Measurements from ENCODE around the gene CDYL.

Gene CDYL

DNA sequence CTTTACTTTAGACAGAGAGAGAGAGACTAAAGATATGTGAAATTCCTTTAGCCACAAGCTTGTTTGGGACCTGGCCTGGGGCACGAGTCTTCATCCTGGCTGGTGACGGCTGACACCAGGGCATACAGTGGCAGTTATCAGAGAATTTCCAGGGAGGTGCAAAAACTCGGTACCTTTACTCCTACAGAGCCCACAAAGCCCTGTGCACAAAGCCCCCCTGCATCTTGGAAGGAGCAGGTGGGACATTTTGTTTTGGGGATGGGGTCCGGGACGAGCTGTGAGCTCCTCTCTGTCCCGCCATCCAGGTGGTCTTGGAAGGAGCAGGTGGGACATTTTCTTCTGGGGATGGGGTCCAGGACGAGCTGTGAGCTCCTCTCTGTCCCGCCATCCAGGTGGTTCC, 198.8 kb downstream of the CDYL start:
- Histone ChIP-seq H3K4me3 (ENCODE audit: severe bottlenecking) (no peak overlapping the region), H3K4me1 (ENCODE audit: insufficient read depth, poor library complexity, severe bottlenecking) (no peaks in the 10 kb centered on the region), H3K27me3 (ENCODE audit: insufficient read depth, poor library complexity, severe bottlenecking) (no peaks in the 10 kb centered on the region), H3K36me3 (ENCODE audit: low read depth) (no peaks in the 10 kb centered on the region), H3K9me3 (ENCODE audit: severe bottlenecking) (peaks cover 5% of the 10 kb centered on the region), H3K27ac (ENCODE audit: poor library complexity, severe bottlenecking) (no peak overlapping the region)
- TF ChIP-seq, protein P1, sequence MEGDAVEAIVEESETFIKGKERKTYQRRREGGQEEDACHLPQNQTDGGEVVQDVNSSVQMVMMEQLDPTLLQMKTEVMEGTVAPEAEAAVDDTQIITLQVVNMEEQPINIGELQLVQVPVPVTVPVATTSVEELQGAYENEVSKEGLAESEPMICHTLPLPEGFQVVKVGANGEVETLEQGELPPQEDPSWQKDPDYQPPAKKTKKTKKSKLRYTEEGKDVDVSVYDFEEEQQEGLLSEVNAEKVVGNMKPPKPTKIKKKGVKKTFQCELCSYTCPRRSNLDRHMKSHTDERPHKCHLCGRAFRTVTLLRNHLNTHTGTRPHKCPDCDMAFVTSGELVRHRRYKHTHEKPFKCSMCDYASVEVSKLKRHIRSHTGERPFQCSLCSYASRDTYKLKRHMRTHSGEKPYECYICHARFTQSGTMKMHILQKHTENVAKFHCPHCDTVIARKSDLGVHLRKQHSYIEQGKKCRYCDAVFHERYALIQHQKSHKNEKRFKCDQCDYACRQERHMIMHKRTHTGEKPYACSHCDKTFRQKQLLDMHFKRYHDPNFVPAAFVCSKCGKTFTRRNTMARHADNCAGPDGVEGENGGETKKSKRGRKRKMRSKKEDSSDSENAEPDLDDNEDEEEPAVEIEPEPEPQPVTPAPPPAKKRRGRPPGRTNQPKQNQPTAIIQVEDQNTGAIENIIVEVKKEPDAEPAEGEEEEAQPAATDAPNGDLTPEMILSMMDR (IDR thresholded peaks at IDR 0.05; ENCODE audit: poor library complexity, severe bottlenecking) = no peak
- ATAC-seq (ENCODE audit: low read depth) (no peak), DNase-seq (ENCODE audit: low spot score) (no peak)

DNA sequence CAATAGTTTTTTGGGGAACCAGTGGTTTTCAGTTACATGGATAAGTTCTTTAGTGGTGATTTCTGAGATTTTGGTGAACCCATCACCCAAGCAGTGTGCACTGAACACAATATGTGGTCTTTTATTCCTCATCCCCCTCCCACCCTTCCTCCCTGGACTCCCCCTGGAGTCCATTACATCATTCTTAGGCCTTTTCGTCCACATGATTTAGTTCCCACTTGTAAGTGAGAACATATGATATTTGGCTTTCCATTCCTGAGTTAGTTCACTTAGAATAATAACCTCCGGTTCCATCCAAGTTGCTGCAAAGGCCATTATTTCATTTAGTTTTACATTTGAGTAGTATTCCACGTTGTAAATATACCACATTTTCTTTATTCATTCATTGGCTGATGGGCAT, 199.3 kb downstream of the CDYL start:
- TF ChIP-seq, protein P1 (IDR thresholded peaks at IDR 0.05; ENCODE audit: poor library complexity, severe bottlenecking) = no peak
- Histone ChIP-seq H3K9me3 (ENCODE audit: severe bottlenecking) (peaks cover 5% of the 10 kb centered on the region), H3K36me3 (ENCODE audit: low read depth) (no peaks in the 10 kb centered on the region), H3K4me1 (ENCODE audit: insufficient read depth, poor library complexity, severe bottlenecking) (no peaks in the 10 kb centered on the region), H3K27me3 (ENCODE audit: insufficient read depth, poor library complexity, severe bottlenecking) (no peaks in the 10 kb centered on the region), H3K27ac (ENCODE audit: poor library complexity, severe bottlenecking) (no peak overlapping the region), H3K4me3 (ENCODE audit: severe bottlenecking) (no peak overlapping the region)
- no peak for DNase-seq (ENCODE audit: low spot score)
- no peak for ATAC-seq (ENCODE audit: low read depth)

DNA sequence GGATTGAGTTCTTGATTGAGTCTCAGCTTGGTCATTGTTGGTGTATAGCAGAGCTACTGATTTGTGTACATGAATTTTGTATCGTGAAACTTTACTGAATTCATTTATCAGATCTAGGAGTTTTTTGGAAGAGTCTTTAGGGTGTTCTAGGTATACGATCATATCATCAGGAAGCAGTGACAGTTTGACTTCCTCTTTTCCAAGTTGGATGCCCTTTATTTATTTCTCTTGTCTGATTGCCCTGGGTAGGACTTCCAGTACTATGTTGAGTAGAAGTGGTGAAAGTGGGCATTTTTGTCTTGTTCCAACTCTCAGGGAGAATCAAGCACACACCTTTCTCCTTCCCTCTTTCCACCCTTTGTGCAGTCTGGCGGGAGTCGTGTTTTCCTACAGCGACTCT, 201.3 kb downstream of the CDYL start:
- H3K9me3 ChIP-seq (ENCODE audit: severe bottlenecking) = peaks cover 5% of the 10 kb centered on the region
- no peaks in the 10 kb centered on the region for H3K36me3 ChIP-seq (ENCODE audit: low read depth)
- no peak overlapping the region for H3K27ac ChIP-seq (ENCODE audit: poor library complexity, severe bottlenecking)
- no peaks in the 10 kb centered on the region for H3K27me3 ChIP-seq (ENCODE audit: insufficient read depth, poor library complexity, severe bottlenecking)
- H3K4me1 ChIP-seq (ENCODE audit: insufficient read depth, poor library complexity, severe bottlenecking) = no peaks in the 10 kb centered on the region
- DNase-seq (ENCODE audit: low spot score) = no peak
- H3K4me3 ChIP-seq (ENCODE audit: severe bottlenecking) = no peak overlapping the region
- no peak for ATAC-seq (ENCODE audit: low read depth)
- TF ChIP-seq, protein P1 (IDR thresholded peaks at IDR 0.05; ENCODE audit: poor library complexity, severe bottlenecking) = no peak

DNA sequence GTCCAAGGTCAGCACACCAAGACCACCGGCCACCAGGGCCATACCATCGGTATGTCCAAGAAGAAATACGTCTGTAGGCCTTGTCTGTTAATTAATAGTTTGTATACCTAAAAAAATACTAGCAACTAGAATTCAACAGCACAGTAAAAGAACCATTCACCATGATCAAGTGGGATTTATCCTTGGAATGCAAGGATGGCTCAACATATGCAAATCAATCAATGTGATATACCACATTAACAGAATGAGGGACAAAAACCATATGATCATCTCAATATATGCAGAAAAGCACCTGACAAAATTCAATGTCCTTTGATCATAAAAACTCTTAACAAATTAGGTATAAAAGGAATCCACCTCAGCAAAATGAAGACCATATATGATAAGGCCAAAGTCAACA, 203.2 kb downstream of the CDYL start:
- Histone ChIP-seq H3K4me1 (ENCODE audit: insufficient read depth, poor library complexity, severe bottlenecking) (no peaks in the 10 kb centered on the region), H3K27me3 (ENCODE audit: insufficient read depth, poor library complexity, severe bottlenecking) (no peaks in the 10 kb centered on the region), H3K36me3 (ENCODE audit: low read depth) (no peaks in the 10 kb centered on the region), H3K27ac (ENCODE audit: poor library complexity, severe bottlenecking) (no peak overlapping the region), H3K4me3 (ENCODE audit: severe bottlenecking) (no peak overlapping the region), H3K9me3 (ENCODE audit: severe bottlenecking) (peaks cover 5% of the 10 kb centered on the region)
- DNase-seq (ENCODE audit: low spot score) = no peak
- TF ChIP-seq, protein P1 (IDR thresholded peaks at IDR 0.05; ENCODE audit: poor library complexity, severe bottlenecking) = no peak
- ATAC-seq (ENCODE audit: low read depth) = no peak

DNA sequence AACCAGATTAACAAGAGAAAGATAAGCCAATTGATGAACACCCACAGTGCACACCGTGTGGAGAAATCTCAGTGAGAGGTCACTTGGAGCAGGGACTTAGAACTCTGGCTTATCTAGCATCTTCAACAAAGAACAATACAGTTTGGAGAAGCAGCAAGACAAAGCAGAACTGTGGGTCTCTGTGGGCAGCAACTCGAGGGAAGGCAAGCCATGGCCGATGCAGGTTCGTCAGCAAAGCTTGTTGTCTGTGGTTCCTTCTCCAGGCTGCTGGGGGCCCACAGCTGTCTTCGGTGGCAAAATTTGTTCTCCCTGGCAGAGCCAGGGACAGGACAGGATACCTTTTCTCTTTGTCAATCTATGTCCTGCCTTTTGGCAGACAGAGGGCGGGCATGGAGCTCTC, 205.6 kb downstream of the CDYL start:
- Histone ChIP-seq H3K4me3 (ENCODE audit: severe bottlenecking) (no peak overlapping the region), H3K36me3 (ENCODE audit: low read depth) (no peaks in the 10 kb centered on the region), H3K9me3 (ENCODE audit: severe bottlenecking) (peaks cover 5% of the 10 kb centered on the region), H3K27ac (ENCODE audit: poor library complexity, severe bottlenecking) (no peak overlapping the region), H3K27me3 (ENCODE audit: insufficient read depth, poor library complexity, severe bottlenecking) (no peaks in the 10 kb centered on the region), H3K4me1 (ENCODE audit: insufficient read depth, poor library complexity, severe bottlenecking) (no peaks in the 10 kb centered on the region)
- no peak for ATAC-seq (ENCODE audit: low read depth)
- DNase-seq (ENCODE audit: low spot score) = no peak
- TF ChIP-seq, protein P1 (IDR thresholded peaks at IDR 0.05; ENCODE audit: poor library complexity, severe bottlenecking) = no peak
